DMS 273 treated with DMSO at 0.1 percent for 48 hours (cell line): ENCODE data around the gene SMURF2.
"Not testable (repeated sequence)": the region's sequence is repeated elsewhere in the genome, so short reads cannot be mapped to it uniquely, and the experiment has no call there.

Experiments
- DNase-seq: peaks from one replicate; lab custom pipeline; 2025; lab: John Stamatoyannopoulos, UW

Gene SMURF2

DNA sequence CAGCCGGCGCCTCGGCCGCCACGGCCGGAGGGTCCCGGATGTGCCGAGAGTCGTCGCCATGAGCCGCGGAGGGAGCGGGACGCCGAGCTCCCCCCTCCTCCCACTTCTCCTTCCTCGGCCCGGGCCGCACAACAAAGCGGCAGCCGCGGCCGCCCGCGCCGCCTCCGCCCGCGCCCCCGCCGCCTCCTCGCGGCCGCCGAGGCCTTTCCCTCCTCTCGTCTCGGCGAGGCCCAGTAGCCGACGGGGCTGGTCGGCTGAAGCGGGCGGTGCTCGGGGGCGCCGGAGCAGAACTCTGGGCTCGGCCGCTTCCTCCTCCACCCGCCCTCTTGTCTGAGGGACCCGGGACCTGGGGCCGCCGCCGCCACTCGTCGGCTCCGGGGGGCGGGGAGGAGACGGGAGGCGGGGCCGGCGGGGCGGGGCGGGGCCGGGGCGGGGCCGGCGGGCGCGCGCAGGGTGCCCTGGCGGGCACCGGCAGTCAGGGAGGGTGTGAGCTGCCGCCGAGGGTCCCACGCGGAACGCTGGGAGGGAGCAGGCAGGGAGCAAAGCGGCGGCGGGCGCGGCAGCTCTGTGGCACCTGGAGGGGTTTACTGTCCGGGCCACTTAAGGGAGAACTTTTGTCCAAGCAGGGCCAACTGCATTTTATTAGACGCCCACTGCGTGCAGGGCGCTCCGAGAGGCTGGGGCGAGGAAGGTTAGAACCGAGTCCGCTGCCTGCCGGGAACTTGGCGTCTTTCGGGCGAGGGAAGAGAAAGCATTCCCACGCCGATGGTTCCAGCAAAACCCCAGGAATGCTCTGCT, at the start of gene SMURF2:
Gene SMURF2, minus strand, starts transcription at position 332 of the 798 bp plus-strand sequence. CDS start 427 bp downstream, outside the sequence.
- no peak for DNase-seq

GRCh38 chr17:64709481-64709880, 47.4 kb upstream of the SMURF2 start:
- no peak for DNase-seq

DNA sequence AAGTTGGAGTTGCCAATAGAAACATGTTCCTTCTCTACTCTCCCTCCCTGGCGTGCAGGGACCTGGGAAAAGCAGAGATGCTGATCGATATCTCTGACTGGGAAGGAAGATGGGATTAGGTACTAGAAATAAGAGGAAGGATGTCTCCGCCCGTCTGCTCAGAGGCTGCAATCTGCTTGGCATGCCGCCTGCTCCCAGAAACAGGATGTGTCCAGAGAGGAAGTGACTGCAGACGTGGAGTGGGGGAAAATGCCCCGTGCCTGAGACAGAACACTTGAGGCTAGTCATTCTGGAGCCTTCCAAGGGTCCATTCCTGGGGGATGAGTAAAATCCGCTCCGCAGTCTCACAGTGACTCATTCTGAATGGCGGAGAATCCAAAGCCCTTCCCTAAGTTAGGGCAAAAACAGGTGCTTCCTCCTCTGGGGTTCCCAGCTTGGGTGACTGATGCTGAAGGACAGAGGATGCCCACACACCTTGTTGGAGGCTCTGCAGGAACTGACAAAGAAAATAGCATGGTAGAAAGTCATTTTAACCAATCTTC, 45.0 kb upstream of the SMURF2 start:
- DNase-seq, result no peak

- no peak for DNase-seq
Observed at GRCh38 chr17:64706224-64707049, 44.3 kb upstream of the SMURF2 start.

DNA sequence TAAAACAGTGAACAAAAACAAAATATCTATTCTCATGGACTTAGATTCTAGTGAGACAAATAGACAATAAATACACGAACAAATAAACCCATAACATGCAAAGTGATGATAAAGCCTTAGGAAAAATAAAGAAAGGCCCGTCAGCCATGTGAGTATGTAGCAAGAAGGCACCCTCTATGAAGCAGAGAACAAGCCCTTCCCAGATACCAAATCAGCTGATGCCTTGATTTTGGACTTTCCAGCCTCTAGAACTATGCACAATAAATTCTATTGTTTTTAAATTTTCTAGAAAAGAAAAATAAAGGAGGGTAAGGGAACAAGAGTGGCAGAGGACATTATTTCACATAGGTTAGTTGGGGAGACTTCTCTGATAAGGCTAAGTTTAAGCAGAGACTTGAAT, 40.7 kb upstream of the SMURF2 start:
- DNase-seq, result no peak

- no peak for DNase-seq
Observed at GRCh38 chr17:64698725-64699124, 36.6 kb upstream of the SMURF2 start.

- no peak for DNase-seq
Observed at GRCh38 chr17:64694207-64694606, 32.1 kb upstream of the SMURF2 start.

- no peak for DNase-seq
Observed at GRCh38 chr17:64692187-64692586, 30.1 kb upstream of the SMURF2 start.

DNA sequence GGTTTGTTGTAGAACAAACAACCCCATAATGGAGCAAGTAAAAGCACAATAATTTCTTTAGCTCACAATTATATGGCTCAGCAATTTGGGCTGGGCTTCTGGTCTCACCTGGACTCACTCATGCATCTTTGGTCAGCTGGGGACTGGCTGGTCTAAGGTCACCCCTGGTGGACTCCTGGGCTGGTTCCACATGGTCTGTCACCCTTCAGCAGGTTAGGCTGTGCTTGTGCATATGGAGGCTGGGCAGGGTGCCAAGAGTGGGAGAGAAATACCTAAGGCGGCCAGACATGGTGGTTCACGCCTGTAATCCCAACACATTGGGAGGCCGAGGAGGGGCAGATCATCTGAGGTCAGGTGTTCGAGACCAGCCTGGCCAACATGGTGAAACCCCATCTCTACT, 27.0 kb upstream of the SMURF2 start:
- no peak for DNase-seq

- no peak for DNase-seq
Observed at GRCh38 chr17:64688481-64688880, 26.4 kb upstream of the SMURF2 start.

DNA sequence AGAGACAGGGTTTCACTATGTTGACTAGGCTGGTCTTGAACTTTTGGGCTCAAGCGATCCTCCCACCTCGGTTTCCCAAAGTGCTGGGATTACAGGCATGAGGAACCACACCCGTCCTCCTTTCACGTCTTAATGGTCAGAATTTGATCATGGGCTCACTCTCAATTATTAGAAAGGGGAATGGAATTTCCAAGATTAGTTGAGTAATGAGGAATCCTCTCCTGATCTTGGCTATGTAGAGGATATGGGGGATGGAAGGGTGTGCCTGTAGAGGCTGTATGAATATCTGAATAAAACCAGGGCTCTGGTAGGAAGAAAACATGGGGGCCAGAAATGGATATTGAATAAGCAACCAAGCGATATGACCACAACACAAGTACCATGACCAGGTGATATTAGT, 25.9 kb upstream of the SMURF2 start:
- DNase-seq, result no peak

DNA sequence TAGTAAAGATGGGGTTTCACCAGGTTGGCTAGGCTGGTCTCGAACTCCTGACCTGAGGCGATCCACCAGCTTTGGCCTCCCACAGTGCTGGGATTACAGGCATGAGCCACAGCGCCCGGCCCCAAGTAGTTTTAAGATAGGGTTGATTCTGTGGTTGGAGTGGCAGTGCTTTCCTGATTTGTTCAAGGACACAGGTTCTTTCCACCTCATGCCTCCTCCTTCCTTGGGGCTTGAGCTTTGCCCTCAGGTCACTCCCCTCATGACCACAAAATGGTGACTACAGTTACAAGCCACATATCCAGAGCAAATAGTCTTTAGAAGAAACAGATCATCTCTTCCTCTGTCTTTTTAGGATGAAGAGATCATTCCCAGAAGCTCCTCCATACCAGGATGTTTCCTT, 25.3 kb upstream of the SMURF2 start:
- DNase-seq, result no peak

DNA sequence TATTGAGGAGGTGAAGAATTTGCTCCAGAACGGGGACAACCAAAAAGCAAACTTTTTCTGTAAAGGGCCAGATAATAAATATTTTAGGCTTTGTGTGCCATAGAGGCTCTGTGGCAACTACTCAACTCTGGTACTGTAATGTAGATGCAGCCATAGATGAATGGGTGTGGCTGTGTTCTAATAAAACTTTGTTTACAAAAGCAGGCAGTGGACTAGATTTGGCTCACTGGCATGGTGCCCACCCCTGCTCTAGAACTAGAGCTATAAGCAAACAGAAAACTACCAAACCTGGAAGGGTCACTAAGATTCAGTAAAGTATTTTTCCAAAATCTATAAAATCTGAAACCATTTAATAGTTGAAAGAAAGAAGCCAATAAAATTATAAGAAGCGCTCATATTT, 24.6 kb upstream of the SMURF2 start:
- DNase-seq, result no peak

DNA sequence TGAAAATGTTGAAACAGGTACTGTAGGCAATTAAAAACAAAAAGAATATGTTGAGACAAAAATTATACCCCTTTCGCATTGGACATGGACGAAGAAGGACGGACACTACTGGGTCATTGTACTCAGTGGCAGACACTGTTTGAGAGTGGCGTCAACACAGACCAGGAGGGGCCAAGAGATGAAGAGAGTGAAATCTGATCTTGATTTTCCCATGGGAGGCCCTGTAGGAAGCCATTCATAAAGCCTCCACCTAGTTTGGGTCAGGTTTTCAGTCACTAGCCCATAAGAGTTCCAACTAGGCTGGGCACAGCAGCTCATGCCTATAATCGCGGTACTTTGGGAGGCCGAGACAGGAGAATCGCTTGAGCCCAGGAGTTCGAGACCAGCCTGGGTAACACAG, 23.6 kb upstream of the SMURF2 start:
- DNase-seq, result no peak

DNA sequence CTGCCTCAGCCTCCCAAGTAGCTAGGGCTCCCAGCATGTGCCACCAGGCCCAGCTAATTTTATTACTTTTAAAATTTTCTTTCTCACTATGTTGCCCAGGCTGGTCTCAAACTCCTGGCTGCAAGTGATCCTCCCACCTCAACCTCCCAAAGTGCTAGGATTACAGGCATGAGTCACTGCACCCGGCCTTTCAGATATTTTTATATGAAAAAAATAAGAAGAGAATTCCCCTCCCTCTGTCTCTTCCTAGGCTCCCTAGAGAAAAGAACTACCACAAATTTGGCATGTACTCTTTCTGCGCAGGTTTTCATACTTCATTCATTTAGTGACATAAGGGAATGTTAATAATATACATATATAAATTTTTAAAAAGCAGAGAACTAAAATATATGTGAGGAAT, 21.7 kb upstream of the SMURF2 start:
- no peak for DNase-seq

DNA sequence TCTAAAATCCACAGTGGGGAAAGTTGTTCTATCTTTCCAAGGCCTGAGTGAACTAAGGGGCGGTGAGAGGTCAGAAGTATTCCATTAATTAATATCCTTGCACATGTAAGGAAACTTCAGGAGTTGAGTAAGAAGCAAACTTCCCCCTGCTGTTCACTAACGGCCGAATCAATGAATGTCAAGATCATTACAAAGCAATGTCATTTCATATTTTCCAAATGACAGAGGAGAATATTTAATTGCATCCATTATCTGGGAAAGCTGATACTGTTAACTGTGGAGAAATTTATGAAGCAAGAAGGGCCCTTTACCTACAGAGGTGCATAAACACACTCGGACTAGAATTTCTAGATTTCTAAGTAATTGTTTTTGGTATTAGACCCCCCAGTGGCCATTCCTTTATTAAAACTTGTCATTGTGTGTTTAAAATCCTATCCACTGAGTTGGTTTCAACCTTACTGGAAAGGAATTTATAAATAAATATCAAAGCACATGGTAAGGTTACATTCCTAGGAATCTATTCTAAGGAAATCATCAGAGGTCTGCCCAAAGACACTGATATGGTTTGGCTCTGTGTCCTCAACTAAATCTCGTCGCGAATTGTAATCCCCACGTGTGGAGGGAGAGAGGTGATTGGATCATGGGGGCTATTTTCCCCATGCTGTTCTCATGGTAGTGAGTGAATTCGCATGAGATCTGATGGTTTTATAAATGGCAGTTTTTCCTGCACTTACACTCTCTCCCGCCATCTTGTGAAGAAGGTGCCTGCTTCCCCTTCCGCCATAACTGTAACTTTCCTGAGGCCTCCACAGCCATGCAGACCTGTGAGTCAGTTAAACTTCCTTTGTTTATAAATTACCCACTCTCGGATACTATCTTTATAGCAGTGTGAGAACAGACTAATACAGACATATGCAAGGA, 20.4 kb upstream of the SMURF2 start:
- DNase-seq, result no peak

DNA sequence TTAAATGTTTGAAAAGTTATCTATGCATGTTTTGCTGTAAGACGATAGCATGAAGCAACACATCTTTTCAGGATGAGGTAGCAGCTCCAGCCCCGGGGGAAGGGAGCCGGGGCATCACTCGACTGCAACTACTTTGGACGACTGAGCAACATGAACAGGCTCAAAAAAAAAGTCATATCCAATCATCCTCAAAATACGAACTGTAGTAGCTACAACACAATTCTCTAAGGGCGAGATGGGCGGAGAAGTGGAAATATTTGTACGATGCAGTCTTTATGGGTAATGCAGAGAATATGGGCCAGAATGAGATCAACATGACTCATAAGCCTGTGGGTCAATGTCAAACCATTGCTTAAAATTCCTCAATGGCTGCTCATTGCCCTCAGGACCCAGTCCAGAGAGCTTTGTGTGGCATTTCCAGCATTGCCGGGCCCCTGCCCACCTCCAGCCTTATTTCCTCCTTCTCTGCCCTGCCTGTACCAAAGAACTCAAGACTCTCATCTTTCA, 17.7 kb upstream of the SMURF2 start:
- DNase-seq, result no peak

DNA sequence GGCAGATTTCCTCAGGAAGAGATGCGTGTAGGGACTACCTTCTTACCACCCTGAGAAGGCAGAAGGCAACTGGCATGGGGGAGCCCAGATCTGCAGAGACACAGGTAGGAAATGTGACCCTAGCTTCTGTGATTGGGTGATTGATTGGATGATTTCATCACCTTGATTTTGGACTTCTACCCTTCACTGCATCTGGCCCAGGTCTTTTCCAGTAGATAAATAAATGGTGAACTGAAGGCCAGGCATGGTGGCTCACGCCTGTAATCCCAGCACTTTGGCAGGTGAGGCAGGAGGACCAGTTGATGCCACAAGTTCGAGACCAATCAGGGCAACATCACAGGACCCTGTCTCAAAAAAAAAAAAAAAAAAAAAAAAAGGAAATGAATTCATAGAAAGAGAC, 14.7 kb upstream of the SMURF2 start:
- no peak for DNase-seq

DNA sequence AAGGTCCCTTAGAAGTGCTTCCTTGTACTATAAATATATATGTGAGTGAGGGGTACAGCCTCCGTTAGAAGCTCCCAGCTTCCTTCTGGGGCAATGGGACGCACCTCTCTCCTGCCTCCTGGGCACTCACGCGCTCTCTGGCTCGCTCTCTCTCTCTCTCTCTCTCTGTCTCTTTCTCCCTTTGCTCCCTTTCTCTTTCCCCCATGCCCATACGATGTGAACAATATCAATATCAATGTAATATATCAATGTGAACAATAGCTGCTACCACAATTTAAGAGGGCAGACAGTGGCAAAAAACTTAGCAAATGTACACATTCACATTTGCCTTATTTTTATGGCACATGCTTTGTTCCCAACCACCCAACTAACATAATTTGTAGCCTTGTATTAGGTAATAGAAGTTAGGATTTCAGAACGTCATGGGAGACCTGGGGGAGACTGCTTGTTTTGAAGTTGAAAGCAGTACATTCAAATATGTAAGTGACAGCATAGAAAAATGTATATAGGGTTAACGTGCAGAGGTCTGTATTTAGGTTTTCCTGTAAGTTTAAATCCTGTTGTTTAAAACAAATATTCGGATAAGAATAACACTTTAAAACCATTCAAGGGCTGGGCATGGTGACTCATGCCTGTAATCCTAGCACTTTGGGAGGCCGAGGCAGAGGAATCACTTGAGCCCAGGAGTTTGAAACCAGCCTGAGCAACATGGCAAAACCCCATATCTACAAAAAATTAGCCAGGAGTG, 8.9 kb upstream of the SMURF2 start:
- not testable (repeated sequence) for DNase-seq

GRCh38 chr17:64667807-64668721, 6.0 kb upstream of the SMURF2 start:
- DNase-seq, result not testable (repeated sequence)
